Urinary bladder (tissue), 4 donors: ENCODE data around the gene SBF2. TPM values are rescaled to one million over a fixed set of nuclear protein-coding genes. Genes with fewer than 3 reads are reported as not detected.

Experiments
- DNase-seq: peaks from one replicate; pipeline ENCODE4 v3.0.0-alpha.2; 2015; ENCODE audit errors: extremely low spot score
- H3K27ac ChIP-seq: one replicate; pipeline ENCODE4 v1.5.1; 2013; ENCODE audit warnings: low read depth, mild to moderate bottlenecking, moderate library complexity
- H3K36me3 ChIP-seq: one replicate; pipeline ENCODE4 v1.6.1; 2013; ENCODE audit warnings: mild to moderate bottlenecking, moderate library complexity; ENCODE audit not compliant: insufficient read depth
- H3K4me1 ChIP-seq: one replicate; pipeline ENCODE4 v1.6.1; 2013; ENCODE audit warnings: mild to moderate bottlenecking, moderate library complexity; ENCODE audit not compliant: insufficient read depth
- H3K4me3 ChIP-seq: one replicate; pipeline ENCODE4 v1.5.1; 2013; ENCODE audit warnings: low read depth, low read length
- WGBS: extraction: QIAGEN DNeasy Blood & Tissue Kit; methylation state at CpG from one replicate; pipeline ENCODE4 v1.1.7; 2013; 5-methylcytosine and 5-hydroxymethylcytosine counted together
- polyA plus RNA-seq: library from polyadenylated mRNA; stranded (reverse); fragments of 200-250 nt; gene quantifications from one replicate; pipeline ENCODE4 v1.2.3, GENCODE V29; 2013
- total RNA-seq: library from RNA; depleted of rRNA; stranded (reverse); fragments of >200 nt; gene quantifications from one replicate; pipeline ENCODE4 v1.2.3, GENCODE V29; 2014
- donor health status: healthy with polysubstance abuse.
- donor health status: healthy.

SBF2 gene
- total and polyA plus RNA-seq, 2 donors: 27.8 to 114 TPM

- Histone ChIP-seq H3K27ac (no peak overlapping the region), H3K4me1 (no peaks in the 10 kb centered on the region), H3K36me3 (no peaks in the 10 kb centered on the region), H3K4me3 (no peak overlapping the region)
- DNase-seq: no peak
- 87% methylated on average over 3 of the region's 3 CpGs for WGBS
Observed at GRCh38 chr11:10067629-10068300, 226.3 kb downstream of the SBF2 start.

DNA sequence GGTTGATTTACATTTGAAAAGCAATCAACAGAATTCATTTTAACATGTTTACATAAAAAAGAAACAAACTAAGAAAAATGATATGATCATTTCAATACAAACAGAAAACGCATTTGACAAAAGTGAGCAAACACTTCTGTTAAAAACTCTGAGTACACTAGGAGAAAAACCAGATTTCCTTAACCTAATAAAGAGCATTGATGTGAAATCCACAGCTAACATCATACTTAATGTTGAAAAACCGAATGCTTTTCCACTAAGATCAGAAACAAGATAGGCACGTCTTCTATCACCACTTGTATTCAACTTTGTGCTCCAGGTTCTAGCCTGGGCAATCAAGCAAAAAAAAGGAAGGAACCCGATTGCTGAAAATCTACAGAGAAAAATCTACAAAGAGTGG is 227.6 kb downstream of the SBF2 start:
- Histone ChIP-seq H3K36me3 (no peaks in the 10 kb centered on the region), H3K4me3 (no peak overlapping the region), H3K4me1 (no peaks in the 10 kb centered on the region), H3K27ac (no peak overlapping the region)
- DNase-seq: no peak
- WGBS: 58% methylated on average over 4 of the region's 4 CpGs

GRCh38 chr11:10064828-10065227 is 229.2 kb downstream of the SBF2 start:
- WGBS: 85% methylated on average over 2 of the region's 2 CpGs
- no peaks in the 10 kb centered on the region for H3K4me1 ChIP-seq

GRCh38 chr11:10058356-10058755 is 235.7 kb downstream of the SBF2 start:
- WGBS: 90% methylated on average over 1 of the region's 1 CpG
- Histone ChIP-seq H3K4me3 (no peak overlapping the region), H3K4me1 (no peaks in the 10 kb centered on the region), H3K27ac (no peak overlapping the region), H3K36me3 (no peaks in the 10 kb centered on the region)
- DNase-seq: no peak

More at GRCh38 chr11:10064828-10065227, 229.2 kb downstream of the SBF2 start:
- Histone ChIP-seq H3K27ac (no peak overlapping the region), H3K4me3 (no peak overlapping the region), H3K36me3 (no peaks in the 10 kb centered on the region)
- DNase-seq: no peak

DNA sequence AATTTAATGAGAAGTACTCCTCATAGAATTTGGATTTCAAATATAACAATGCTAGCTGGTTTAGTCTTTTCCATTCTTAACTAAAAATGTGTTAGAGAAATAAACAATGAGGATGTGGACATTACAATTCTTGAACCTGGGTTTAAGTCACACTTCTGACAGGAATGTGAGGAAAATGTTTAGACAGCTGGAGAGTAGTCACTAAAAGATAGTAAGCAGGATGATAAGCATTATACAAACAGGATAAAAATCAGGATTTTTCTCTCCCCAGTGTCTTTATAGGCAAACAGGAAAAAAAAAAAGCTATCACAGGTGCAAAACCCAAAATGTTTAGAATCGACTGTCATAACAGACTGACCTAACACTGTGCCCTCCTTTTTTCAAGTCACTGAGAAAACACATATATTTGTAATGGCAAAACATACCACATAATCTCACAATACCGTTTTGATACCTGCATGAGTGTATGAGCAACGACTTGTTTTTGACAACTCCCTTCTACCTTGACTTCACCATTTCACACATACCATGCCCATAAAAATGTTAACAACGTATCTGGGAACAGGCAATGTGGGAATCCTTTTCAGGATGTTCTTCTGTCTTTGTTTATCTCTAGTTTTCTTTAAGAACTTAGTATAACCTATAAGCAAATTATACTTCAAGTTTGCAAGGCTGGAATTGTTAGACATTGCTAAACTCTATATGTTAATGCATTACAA is 242.0 kb downstream of the SBF2 start:
- WGBS: 32% methylated on average over 4 of the region's 4 CpGs
- Histone ChIP-seq H3K4me3 (no peak overlapping the region), H3K27ac (no peak overlapping the region), H3K36me3 (no peaks in the 10 kb centered on the region), H3K4me1 (no peaks in the 10 kb centered on the region)
- no peak for DNase-seq

DNA sequence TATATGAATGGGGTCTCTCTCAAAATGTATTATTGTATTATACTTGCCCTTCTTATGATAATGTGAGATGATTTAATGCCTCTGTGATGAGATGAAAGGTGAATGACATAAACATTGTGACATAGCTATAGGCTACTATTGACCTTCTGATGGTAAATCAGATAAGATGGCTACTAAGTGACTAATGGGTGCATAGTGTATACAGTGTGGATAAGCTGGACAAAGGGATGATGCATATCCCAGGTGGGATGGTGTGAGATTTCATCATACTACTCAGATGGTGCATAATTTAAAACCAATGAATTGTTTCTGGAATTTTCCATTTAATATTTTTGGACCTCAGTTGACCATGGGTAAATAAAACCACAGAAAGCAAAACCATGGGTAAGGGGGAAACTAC is 243.5 kb downstream of the SBF2 start:
- DNase-seq: no peak
- no peaks in the 10 kb centered on the region for H3K36me3 ChIP-seq
- H3K27ac ChIP-seq: no peak overlapping the region
- H3K4me3 ChIP-seq: no peak overlapping the region
- H3K4me1 ChIP-seq: no peaks in the 10 kb centered on the region

DNA sequence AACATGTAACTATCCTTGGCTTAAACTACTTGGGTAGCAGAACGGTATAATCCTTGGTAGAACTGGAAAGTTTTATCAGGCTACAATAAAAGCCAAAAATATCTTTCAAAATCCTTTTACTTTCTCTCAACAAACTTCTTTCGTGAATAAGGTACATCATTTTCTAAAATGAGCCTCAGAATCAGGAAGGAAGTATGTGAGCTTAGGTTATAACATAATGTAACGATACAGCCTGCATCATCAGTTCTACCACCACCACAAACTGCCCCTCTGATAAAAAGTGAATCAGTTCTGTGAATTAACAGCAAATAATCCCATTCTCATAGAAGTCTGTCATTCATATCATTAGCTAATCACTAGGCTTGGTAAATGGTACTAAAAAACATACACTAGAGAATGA is 244.3 kb downstream of the SBF2 start:
- H3K4me3 ChIP-seq: no peak overlapping the region
- no peaks in the 10 kb centered on the region for H3K4me1 ChIP-seq
- H3K36me3 ChIP-seq: no peaks in the 10 kb centered on the region
- WGBS: 51% methylated on average over 3 of the region's 3 CpGs
- DNase-seq: no peak
- H3K27ac ChIP-seq: no peak overlapping the region

- no peak overlapping the region for H3K4me3 ChIP-seq
- DNase-seq: no peak
- H3K36me3 ChIP-seq: no peaks in the 10 kb centered on the region
- no peaks in the 10 kb centered on the region for H3K4me1 ChIP-seq
- no peak overlapping the region for H3K27ac ChIP-seq
Observed at GRCh38 chr11:10048350-10048749, 245.7 kb downstream of the SBF2 start.

DNA sequence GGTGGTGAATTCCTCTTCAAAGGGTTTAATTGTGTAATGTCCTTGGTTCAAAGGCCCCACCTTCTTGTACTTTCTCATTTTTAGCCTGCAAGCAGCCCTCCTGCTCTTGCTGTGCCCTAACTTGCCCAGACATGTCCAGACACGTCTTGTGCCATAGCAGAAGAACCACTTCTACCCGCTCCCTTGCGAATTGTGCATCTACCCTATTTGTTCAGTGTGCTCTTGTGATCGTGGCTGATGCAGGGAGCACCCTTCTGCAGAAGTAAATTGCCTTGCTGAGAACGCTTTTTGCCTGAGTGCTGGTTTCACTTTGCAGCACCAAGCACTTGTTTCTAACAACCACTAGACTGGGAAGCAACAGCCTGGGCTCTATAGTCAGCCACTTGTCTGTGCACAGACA is 249.4 kb downstream of the SBF2 start:
- Histone ChIP-seq H3K4me1 (no peaks in the 10 kb centered on the region), H3K4me3 (no peak overlapping the region), H3K36me3 (peaks cover 2% of the 10 kb centered on the region), H3K27ac (no peak overlapping the region)
- no peak for DNase-seq
- 96% methylated on average over 5 of the region's 5 CpGs for WGBS

DNA sequence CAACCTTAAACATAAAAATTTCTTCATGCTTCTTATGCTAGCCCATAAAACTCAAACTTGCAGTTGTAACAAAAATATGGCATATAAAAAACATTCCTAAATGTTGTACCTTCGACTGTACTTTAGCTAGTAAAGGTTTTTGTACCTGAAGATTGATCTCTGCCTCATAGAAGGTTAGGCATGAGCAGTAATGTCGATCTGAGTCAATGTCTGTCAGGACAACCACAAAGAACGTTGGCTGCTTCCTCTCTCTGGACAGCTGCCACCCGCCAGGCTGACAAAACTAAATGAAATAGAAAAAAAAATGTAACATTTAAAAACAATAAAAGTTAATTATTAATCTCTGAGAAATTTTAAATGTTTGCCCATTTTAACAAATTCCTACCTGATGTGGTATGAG is 251.3 kb downstream of the SBF2 start:
- peaks cover 2% of the 10 kb centered on the region for H3K36me3 ChIP-seq
- H3K4me3 ChIP-seq: no peak overlapping the region
- no peak overlapping the region for H3K27ac ChIP-seq
- DNase-seq: no peak
- no peaks in the 10 kb centered on the region for H3K4me1 ChIP-seq
- WGBS: 87% methylated on average over 4 of the region's 4 CpGs

- H3K27ac ChIP-seq: no peak overlapping the region
- WGBS: 88% methylated on average over 2 of the region's 2 CpGs
- H3K36me3 ChIP-seq: peaks cover 2% of the 10 kb centered on the region
- H3K4me3 ChIP-seq: no peak overlapping the region
- DNase-seq: no peak
- no peaks in the 10 kb centered on the region for H3K4me1 ChIP-seq
Observed at GRCh38 chr11:10041748-10042446, 252.1 kb downstream of the SBF2 start.

DNA sequence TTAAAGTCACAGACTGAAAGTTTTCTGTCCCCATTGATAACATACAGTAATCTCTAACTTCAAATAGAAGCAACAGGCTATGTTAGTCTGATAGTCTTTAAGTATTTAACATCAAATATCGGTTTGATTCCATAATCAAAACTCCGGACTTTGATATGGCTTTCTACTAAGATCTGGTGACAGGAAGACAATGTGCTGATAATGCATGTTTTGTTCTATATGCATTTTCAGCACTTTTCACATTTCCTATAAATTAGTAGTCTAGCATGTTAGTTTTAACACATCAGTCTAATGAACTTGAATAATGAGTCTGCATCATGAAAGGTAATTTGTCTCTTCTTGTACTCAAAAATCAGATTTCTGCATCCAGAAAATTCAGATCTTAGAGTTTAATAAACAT is 252.7 kb downstream of the SBF2 start:
- WGBS: 69% methylated on average over 2 of the region's 2 CpGs

GRCh38 chr11:10038521-10039302 is 255.3 kb downstream of the SBF2 start:
- no peak overlapping the region for H3K4me3 ChIP-seq
- no peaks in the 10 kb centered on the region for H3K4me1 ChIP-seq
- DNase-seq: no peak
- H3K27ac ChIP-seq: no peak overlapping the region
- WGBS: 66% methylated on average over 2 of the region's 2 CpGs
- H3K36me3 ChIP-seq: peaks cover 2% of the 10 kb centered on the region

More for the DNA sequence above, 252.7 kb downstream of the SBF2 start:
- H3K4me3 ChIP-seq: no peak overlapping the region
- no peak for DNase-seq
- H3K4me1 ChIP-seq: no peaks in the 10 kb centered on the region
- no peak overlapping the region for H3K27ac ChIP-seq
- peaks cover 2% of the 10 kb centered on the region for H3K36me3 ChIP-seq
